ENCODE data around the gene MEGF6.

Gene MEGF6

DNA sequence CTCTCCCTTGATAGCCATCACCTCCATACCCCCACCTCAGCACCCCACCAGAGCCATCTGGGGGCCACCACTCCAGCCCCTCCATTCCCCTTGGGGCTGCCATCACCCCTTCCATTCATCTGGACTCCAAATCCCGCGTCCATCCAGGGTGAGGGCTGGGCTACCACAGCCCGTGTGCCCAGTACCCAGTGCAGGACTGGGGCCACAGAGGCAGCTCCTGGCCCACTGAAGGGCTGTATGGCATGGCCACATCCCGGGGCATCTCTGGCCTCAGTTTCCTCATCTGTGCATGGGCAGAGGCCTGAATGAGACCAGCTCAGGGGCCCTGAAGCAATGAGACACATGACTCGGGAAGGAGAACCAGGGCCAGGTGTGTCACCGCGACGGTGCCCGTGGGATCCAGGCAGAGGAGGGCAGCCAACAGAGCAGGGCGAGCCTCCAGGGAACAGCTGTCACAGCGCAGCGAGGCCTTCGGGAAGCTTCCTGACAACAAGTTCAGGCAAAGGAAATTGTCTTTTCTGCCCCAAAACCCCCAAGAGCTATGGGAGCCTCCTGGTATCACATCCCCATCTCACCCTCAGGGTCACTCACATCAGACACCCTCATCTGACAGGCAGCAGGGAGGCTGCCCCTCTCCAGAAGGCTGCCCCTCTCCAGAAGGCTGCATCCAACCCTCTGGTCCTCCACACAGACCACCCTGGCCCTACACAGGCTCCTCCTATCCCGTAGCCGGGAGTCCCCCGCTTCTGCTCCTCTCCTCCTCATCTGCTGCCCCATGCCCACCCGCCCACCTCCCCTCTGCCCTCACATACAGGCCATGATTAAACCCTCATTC is 76.3 kb downstream of the MEGF6 start:
- DNase-seq: no peak

GRCh38 chr1:3533067-3534048 is 78.0 kb downstream of the MEGF6 start:
- no peak for DNase-seq

- no peak for DNase-seq
These were observed 79.4 kb downstream of the MEGF6 start for GRCh38 chr1:3531928-3532327.

DNA sequence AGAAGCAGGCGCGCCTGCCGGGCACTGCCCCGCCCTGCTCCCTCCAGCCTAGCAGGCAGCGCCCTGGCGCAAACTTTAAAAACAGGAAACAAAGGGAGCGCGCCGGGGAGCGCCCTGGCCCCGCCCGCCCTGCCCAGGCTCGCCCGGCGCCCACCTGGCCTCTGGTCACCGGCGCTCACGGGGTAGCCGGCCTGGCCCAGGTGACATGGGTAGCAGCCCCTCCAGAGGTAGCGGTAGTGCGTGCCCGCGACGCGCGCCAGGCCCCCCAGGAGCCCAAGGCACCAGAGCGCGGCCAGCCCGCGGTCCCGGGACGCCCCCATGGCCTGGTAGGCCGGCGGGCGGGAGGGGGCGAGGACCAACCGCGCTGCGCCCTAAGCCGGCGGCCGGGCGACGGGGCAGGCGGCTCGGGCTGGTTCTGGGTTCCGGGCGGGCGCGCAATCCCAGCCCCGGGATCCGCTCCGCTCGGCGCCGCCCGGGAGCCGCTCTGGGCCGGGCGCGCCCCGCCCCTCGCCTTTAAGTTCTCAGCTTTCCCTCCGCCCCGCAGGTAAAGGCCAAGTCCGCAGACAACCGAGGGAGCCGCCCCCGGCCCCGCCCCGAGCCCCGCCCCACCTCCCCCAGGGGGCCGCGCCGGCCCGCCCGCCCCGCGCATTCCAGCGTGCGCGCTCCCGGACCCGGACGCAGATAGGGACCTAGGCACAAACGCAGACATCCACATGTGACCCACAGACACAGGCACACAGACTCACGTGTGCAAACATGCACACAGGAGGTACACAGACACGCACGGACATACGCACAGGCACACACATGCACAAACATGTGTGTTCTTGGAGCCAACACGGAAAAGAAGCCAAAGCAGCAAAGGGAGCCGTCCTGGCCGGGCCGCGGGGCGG is 80.1 kb downstream of the MEGF6 start:
- DNase-seq: peak; percentile 76

GRCh38 chr1:3530086-3530925 is 81.0 kb downstream of the MEGF6 start:
- DNase-seq: no peak

DNA sequence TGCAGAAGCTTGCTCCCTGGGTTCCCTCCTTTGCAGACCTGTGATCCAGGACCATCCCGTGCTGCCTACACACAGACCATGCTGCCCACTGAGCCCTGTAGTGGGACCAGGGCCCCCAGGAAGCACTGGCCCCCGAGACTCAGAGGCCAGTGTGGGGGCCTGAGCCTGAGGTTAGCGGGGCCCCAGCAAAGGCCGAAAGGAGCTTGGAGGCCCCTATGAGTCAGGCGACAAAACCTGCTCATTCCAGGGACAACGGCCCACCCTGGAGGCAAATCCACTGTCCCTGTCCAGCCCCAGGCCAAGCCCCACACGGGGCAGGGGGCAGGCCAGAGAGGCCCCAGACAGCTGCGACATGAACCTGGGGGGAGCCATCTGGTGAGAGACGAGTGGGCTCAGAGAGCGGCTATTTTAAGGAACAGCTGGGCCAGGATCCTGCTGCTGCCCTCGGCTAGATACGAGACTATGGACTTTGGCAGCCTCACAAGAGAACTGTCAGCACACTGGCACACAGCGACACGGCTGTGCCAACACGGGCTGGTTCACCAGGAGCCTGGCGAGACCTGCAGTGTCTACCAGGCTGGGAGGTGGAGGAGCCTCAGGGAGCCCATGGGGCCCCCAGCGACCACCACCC is 82.1 kb downstream of the MEGF6 start:
- no peak for DNase-seq

- DNase-seq: no peak
These were observed 83.5 kb downstream of the MEGF6 start for GRCh38 chr1:3527774-3528173.

DNA sequence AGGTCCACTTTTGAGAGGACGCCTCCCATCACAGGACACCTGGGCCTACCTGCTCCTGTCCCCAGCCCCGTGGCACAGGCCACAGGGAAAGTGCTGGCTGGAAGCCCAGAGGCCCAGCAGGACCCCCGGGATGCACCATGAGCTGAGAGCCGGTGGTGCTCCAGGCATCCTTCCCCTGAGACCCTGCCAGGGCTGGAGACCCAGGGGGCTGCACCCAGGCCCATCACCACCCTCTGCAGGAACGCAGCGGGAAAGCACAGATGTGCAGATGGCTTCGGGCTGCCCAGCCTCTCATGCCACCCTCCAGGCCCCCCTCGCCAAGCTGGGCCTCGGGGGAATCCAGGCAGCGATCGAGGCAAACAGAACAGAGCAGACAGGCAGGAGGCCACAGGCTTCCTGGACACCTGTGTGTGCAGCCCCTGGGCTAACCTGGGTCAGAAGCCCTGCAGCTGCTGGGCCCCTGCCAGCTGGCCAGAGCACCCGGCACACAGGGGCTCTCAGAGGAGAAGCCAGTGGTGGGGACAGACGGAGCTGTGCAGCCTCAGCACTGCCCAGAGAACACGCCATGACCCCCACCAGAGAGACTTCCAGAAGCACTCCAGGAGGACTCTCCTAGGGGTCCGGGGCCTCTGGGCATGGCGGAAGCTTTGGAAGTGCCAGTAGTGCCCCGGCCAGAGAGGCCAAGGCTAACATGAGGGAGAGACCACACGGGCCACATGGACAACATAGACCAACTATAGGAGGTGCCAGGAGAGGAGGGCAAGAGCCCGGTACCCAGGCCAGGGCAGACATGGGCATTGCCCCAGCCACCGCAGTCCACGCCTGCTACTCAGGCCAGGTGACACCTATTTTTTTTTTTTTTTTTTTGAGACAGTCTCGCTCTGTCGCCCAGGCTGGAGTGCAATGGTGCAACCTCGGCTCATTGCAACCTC is 85.5 kb downstream of the MEGF6 start:
- DNase-seq: no peak

DNA sequence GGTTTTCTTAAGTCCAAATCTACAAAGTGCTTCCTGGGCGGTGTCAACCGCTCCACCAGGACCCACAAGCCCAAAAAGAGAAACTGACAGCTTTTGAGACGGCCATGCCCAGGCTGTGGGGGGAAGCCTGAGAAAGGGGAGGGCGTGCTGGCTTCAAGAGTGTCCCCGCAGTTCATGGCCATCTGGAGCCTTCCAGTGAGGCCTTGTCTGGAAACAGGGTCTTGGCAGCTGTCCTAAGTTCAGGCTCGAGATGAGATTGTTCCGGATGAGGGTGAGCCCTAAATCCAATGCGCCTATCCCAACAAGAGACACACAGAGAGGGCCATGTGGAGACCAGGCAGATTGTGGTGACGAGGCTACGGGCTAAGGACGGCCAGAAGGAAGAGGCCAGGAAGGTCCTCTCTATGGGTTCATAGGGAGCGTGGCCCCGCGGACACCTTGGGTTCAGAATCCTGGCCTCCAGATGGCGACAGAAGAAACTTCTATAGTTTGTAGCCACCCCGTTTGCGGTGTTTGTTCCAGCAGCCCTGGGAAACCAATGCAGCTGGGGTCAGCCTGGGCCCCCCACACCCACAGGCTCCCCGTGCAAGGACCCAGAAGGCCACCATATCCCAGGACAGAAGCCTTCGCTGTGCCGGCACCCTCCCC is 86.6 kb downstream of the MEGF6 start:
- no peak for DNase-seq

DNA sequence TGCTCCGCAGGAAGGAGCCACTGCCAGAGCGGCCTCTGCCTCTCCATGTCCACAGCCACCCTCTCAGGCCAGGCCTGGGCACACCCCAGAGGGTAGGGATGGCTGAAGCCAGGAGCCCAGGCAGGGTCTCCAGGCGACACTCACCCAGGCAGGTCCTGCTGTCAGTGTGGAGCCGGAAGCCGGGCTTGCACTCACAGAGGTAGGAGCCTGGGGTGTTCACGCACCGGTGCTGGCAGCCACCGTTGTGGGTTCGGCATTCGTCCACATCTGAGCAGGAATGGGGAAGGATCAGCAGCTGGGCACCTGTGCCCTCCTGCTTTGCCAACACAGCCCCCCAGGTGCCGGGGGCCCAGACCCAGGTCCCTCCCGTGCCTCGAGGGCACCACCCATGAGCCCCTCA is 87.3 kb downstream of the MEGF6 start:
- no peak for DNase-seq

DNA sequence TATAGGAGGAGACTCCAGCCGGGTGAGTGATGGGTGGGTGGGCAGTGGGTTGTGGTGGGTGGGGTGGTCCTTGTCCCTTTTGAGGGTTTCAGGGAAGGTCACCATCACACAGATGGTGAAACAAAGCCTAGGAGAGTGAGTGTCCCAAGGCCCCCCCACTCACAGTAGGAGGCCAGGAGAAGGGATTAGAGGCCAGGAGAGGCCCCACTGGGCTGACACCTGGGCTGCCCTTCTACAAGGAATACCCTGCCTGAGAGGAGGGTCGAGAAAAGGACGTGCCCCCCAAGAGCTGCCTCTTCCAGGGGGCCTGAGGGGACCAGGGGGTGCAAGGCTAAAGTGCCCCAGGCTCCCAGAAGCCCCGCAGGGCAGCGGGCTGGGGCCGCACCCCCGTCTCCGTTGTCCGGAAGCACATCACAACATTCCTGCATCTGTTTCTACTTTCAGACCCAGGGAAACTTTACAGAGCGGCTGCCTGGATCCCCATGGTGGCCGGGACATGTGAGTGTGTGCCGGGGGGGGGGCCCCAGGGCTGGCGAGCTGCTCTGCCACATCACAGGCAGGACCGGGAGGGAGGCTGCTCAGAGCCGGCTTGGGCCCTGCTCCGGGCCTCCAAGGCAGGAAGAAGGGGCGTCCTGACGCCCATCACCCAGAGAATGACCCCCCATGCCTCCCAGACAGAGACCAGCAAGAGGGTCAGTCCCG is 88.6 kb downstream of the MEGF6 start:
- no peak for DNase-seq

GRCh38 chr1:3522112-3522511 is 89.2 kb downstream of the MEGF6 start:
- DNase-seq: no peak

GRCh38 chr1:3521426-3521825 is 89.9 kb downstream of the MEGF6 start:
- DNase-seq: no peak

DNA sequence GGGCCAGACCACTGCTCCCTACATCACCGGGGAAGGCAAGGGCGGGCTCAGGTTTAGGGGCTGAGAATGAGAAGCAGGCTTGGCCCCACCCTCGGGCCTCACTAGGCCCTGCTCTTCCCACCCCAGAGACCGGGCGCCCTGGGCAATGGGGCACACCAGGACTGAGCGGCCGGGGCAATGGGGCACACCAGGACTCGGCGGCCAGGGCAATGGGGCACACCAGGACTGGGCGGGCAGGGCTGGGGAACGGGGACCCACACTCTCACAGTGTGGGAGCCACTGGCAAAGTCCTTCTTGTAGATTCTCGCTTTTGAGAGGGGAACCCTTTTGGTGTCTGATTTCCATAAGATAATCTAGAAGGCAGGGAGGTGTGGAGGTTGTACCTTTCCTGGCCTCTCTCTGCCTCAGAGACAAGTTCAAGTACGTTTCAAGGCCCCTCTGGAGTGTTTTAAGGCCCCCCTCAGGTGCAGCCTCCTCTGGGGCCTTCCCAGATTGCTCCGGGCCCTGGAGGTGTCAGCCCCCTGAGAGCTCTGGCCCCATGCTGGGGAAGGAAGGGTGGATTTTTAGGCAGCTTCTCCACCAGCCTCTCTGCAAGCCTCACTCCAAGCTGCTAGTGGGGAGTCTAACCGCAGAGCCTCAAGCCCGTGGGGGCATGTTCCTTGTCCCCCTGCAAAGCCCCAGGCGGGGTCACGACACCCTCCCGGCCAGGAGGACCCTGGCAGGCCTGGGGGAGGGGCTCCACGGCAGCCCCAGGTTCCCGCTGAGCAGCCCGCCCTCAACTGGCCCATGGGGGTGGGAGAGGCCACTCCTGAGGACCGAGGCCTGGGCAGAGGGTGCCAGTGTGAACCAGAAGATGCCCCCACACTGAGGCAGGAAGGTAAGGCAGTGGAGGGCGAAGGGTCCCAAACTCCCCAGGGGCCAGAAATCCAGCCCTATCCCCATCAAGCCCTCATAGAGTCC is 90.6 kb downstream of the MEGF6 start:
- no peak for DNase-seq

DNA sequence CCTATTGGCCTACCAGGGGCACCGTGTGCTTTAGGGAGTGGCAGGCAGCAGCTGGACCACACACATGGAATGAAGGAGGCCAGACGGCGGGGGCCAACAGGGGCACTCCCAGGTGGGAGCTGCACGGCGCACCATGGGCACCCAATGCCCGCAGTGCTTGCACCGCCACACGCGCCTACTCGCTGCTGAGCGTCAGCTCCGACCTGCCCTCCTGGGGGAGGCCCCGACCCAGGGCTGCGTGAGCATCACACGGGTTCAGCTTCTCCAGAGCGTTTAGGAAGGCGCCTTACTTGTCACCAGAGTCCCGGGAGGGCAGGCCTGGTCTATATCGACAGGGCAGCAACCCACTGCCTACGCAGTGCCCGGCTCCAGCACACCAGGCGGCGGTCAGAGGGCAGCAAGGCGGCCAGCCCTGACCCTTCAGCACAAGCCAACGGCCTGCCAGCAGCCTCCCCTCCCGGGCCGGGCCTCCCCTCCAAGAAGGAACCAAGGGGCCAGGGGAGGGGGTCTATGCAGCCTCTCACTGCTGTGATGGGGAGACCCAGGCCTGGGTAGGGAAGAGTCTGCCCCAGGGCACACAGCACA is 91.9 kb downstream of the MEGF6 start:
- no peak for DNase-seq

GRCh38 chr1:3518756-3519155 is 92.6 kb downstream of the MEGF6 start:
- no peak for DNase-seq

DNA sequence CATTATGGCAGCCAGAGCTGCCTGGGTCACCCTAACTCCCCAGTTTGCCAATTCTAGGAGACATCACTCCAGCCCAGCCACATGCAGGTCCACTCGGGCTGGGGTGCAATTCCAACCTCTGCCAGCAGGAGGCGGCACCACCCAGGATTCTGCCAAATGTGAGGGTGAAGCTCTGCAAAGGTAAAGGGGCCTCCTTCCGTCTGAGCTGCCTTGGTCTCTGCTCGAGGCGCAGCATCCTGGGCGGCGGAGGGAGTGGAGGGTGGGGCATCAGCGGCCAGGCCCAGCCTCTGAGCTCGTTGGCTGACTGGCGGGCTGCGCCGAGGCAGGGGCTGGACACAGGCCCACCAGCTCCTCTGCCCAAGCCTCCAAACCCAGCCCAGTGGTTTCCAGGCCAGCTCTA is 93.1 kb downstream of the MEGF6 start:
- peak; percentile 19 for DNase-seq
